ENCODE measurements around the gene NAA50. TPM values are rescaled to one million over a fixed set of nuclear protein-coding genes. Genes with fewer than 3 reads are reported as not detected.

The NAA50 gene
- polyA plus RNA-seq, 1 of the 3 experiments (the other 2 are of a cell fraction) = 79.5 TPM

DNA sequence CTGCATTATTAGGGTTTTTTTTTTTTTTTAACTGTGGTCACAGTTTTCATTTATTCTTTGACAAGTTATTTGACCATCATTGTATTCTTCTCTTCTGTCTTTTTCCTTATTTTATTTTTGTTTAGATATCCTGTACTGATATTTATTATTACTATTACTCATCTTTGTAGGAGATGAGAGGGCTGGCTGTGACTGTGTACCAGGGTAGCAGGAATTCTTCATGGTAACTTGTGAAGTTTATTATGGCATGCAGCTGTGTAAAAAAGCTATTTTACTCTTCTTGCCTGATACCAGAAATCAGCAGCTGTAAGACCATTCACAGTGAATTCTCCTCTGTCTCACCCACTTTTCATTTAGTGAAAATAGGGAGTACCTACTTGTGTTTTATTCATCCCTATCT lies 45.3 kb upstream of the NAA50 start (continued):
- TF ChIP-seq REST (IDR thresholded peaks at IDR 0.05; ENCODE audit: low read depth, low read length) (no peak), GABPA (IDR thresholded peaks at IDR 0.05; ENCODE audit: low read depth) (no peak), GATA2 (CRISPR knock-in tag; IDR thresholded peaks at IDR 0.05) (no peak), FOSL2 (IDR thresholded peaks at IDR 0.05; ENCODE audit: borderline replicate concordance, low read depth) (no peak), ZBTB33 (IDR thresholded peaks at IDR 0.05; ENCODE audit: borderline replicate concordance, low read depth) (no peak), CHD2 (IDR thresholded peaks at IDR 0.05; ENCODE audit: low read length, partially characterized antibody) (no peak), JUND (IDR thresholded peaks at IDR 0.05) (no peak), POLR2AphosphoS5 (IDR thresholded peaks at IDR 0.05; ENCODE audit: low read depth, low read length) (no peak), EZH2phosphoT487 (IDR thresholded peaks at IDR 0.05; ENCODE audit: borderline replicate concordance, low read depth) (no peak), TEAD4 (IDR thresholded peaks at IDR 0.05; ENCODE audit: borderline replicate concordance, insufficient read depth) (no peak), YY1 (IDR thresholded peaks at IDR 0.05; ENCODE audit: low read depth) (no peak), RCOR1 (IDR thresholded peaks at IDR 0.05; ENCODE audit: low read length) (no peak), FOXJ3 (CRISPR knock-in tag; IDR thresholded peaks at IDR 0.05) (no peak), RXRA (IDR thresholded peaks at IDR 0.05; ENCODE audit: borderline replicate concordance, low read depth) (no peak)
- TF ChIP-seq, protein P1, sequence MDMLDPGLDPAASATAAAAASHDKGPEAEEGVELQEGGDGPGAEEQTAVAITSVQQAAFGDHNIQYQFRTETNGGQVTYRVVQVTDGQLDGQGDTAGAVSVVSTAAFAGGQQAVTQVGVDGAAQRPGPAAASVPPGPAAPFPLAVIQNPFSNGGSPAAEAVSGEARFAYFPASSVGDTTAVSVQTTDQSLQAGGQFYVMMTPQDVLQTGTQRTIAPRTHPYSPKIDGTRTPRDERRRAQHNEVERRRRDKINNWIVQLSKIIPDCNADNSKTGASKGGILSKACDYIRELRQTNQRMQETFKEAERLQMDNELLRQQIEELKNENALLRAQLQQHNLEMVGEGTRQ (IDR thresholded peaks at IDR 0.05; ENCODE audit: borderline replicate concordance, low read depth, low read length) = no peak

DNA sequence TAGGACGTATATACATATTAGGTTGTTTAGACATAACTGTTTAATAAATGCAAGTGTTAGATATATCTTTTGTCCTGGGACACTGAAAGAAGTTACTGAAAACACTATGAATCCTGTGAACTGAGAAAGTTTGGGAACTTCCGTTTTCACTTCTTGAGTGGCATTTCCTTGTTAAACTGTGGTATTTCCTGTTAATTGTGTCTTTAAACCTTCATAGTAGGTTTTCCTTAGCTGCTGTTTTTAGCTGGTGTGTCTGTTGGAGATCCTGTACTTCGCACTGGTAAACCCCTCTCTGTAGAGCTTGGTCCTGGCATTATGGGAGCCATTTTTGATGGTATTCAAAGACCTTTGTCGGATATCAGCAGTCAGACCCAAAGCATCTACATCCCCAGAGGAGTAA lies 37.9 kb upstream of the NAA50 start:
- Histone ChIP-seq H3K9ac (peak overlapping the region; percentile 36; the same call in 1 of the 2 replicates), H3K79me2 (ENCODE audit: insufficient read depth) (no peaks in the 10 kb centered on the region), H3K4me2 (no peak overlapping the region), H3K27me3 (ENCODE audit: insufficient read depth) (no peaks in the 10 kb centered on the region), H3K9me3 (no peaks in the 10 kb centered on the region), H3K27ac (ENCODE audit: low read depth in 2 of 2, low read length in 1 of 2) (peak overlapping the region; percentile 34 to 86; a peak in 3 of 4 replicates), H3K36me3 (replicated peaks in 1 of 2; ENCODE audit: control insufficient read depth in 1 of 2, insufficient read depth in 2 of 2, low read length in 1 of 2) (peaks cover 11 to 13% of the 10 kb centered on the region in 2 experiments), H3K4me3 (ENCODE audit: low read depth in 2 of 2, low read length in 1 of 2) (no peak overlapping the region), H3K4me1 (ENCODE audit: control insufficient read depth in 1 of 2, insufficient read depth in 2 of 2, low read depth in 1 of 2, low read length in 1 of 2) (peaks cover 0 to 10% of the 10 kb centered on the region in 2 experiments; a peak in 2 of 4 replicates), H2AFZ (ENCODE audit: low read depth) (peak overlapping the region; percentile 67), H3F3A (replicated peaks; ENCODE audit: insufficient read depth) (peaks cover 11% of the 10 kb centered on the region), H4K20me1 (ENCODE audit: insufficient read depth) (no peaks in the 10 kb centered on the region), H3K9me2 (no peaks in the 10 kb centered on the region)
- ChIA-PET CTCF (no interaction called here), POLR2A (no interaction called here)
- 82% methylated on average over 4 of the region's 4 CpGs for WGBS (ENCODE audit: low lambda C conversion rate)
- no peak for DNase-seq
- TF ChIP-seq REST (IDR thresholded peaks at IDR 0.05; ENCODE audit: low read depth, low read length) (no peak), SIN3A (IDR thresholded peaks at IDR 0.05; ENCODE audit: borderline replicate concordance, low read depth, low read length) (no peak), YY1 (IDR thresholded peaks at IDR 0.05; ENCODE audit: low read depth) (no peak), EP300 (IDR thresholded peaks at IDR 0.05; ENCODE audit: borderline replicate concordance in 1 of 2, low read depth in 1 of 2, low read length in 1 of 2) (no peak), RCOR1 (IDR thresholded peaks at IDR 0.05; ENCODE audit: low read length) (no peak), ZBTB33 (IDR thresholded peaks at IDR 0.05; ENCODE audit: borderline replicate concordance, low read depth) (no peak)
- TF ChIP-seq, protein P2, sequence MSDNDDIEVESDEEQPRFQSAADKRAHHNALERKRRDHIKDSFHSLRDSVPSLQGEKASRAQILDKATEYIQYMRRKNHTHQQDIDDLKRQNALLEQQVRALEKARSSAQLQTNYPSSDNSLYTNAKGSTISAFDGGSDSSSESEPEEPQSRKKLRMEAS (IDR thresholded peaks at IDR 0.05; ENCODE audit: low read depth) = no peak
